Measurements from ENCODE around the gene CD248.
"Not testable (repeated sequence)": the region's sequence is repeated elsewhere in the genome, so short reads cannot be mapped to it uniquely, and the experiment has no call there.

The CD248 gene

GRCh38 chr11:66316849-66317251 lies at the start of gene CD248:
Gene CD248, minus strand, starts transcription at chr11:66317044. Its CDS starts 17 bp downstream, at chr11:66317027.
- DNase-seq: no peak

- no peak for DNase-seq
Observed at GRCh38 chr11:66365711-66366619, 49.1 kb upstream of the CD248 start.

GRCh38 chr11:66365166-66365565 lies 48.3 kb upstream of the CD248 start:
- DNase-seq: no peak

GRCh38 chr11:66363805-66364535 lies 47.1 kb upstream of the CD248 start:
- DNase-seq: peak; percentile 7

GRCh38 chr11:66363187-66363601 lies 46.4 kb upstream of the CD248 start:
- DNase-seq: no peak

- DNase-seq: no peak
Observed at GRCh38 chr11:66362481-66363147, 45.8 kb upstream of the CD248 start.

GRCh38 chr11:66361502-66361941 lies 44.7 kb upstream of the CD248 start:
- no peak for DNase-seq

- no peak for DNase-seq
Observed at GRCh38 chr11:66360406-66361073, 43.7 kb upstream of the CD248 start.

GRCh38 chr11:66359662-66360087 lies 42.8 kb upstream of the CD248 start:
- no peak for DNase-seq

GRCh38 chr11:66350560-66351235 lies 33.9 kb upstream of the CD248 start:
- not testable (repeated sequence) for DNase-seq

- no peak for DNase-seq
Observed at GRCh38 chr11:66349084-66349386, 32.2 kb upstream of the CD248 start.

GRCh38 chr11:66347425-66348276 lies 30.8 kb upstream of the CD248 start, which contains the start of gene B4GAT1:
Gene B4GAT1, minus strand, starts transcription at chr11:66347629. Its CDS starts 84 bp downstream, at chr11:66347545.
- DNase-seq: peak; percentile 81

- DNase-seq: no peak
Observed at GRCh38 chr11:66346476-66347424, 29.9 kb upstream of the CD248 start.

- no peak for DNase-seq
Observed at GRCh38 chr11:66345316-66345649, 28.4 kb upstream of the CD248 start.

- DNase-seq: peak; percentile 94
Observed at GRCh38 chr11:66344550-66345315, 27.9 kb upstream of the CD248 start, which contains the start of gene BRMS1. Gene BRMS1, minus strand, starts transcription at chr11:66345104. Its CDS starts 2,870 bp downstream, at chr11:66342234.

- DNase-seq: no peak
Observed at GRCh38 chr11:66343176-66343575, 26.3 kb upstream of the CD248 start.

- no peak for DNase-seq
Observed at GRCh38 chr11:66341502-66342126, 24.8 kb upstream of the CD248 start.

Data from NCI-H1436 (cell line).